Astrocyte (in vitro differentiated cells and primary cell): Measurements from ENCODE around the gene COL3A1. TPM values are rescaled to one million over a fixed set of nuclear protein-coding genes. Genes with fewer than 3 reads are reported as not detected.

Experiments
- DNase-seq: peaks from one replicate; pipeline ENCODE4 v3.0.0-alpha.2; 2010; ENCODE audit warnings: low read depth
- FAIRE-seq: peaks from 2 replicates; lab custom pipeline; 2011; peaks lifted over from hg19 to GRCh38; lab: Jason Lieb, UNC
- H2AFZ ChIP-seq: 2 replicates; pipeline ENCODE4 v1.6.0; 2012; ENCODE audit warnings: low read depth, low read length, inconsistent platforms
- H3K27ac ChIP-seq: 2 replicates; pipeline ENCODE4 v1.5.1; 2011; ENCODE audit warnings: low read depth, low read length, inconsistent platforms
- H3K27me3 ChIP-seq: 2 replicates; pipeline ENCODE4 v1.6.0; 2011; ENCODE audit warnings: low read length, inconsistent platforms; ENCODE audit not compliant: insufficient read depth
- H3K36me3 ChIP-seq: 2 replicates; pipeline ENCODE4 v1.5.1; 2011; ENCODE audit warnings: low read length, inconsistent platforms; ENCODE audit not compliant: insufficient read depth
- H3K4me1 ChIP-seq: 2 replicates; pipeline ENCODE4 v1.5.1; 2011; ENCODE audit warnings: low read length, inconsistent platforms; ENCODE audit not compliant: insufficient read depth
- H3K4me2 ChIP-seq: 2 replicates; pipeline ENCODE4 v1.6.0; 2012; ENCODE audit warnings: low read length, inconsistent platforms
- H3K4me3 ChIP-seq: 2 replicates; pipeline ENCODE4 v1.5.1; 2011; ENCODE audit warnings: low read depth, mild to moderate bottlenecking, low read length, inconsistent platforms; ENCODE audit not compliant: insufficient read depth
- H3K79me2 ChIP-seq: 2 replicates; pipeline ENCODE4 v1.6.0; 2012; ENCODE audit warnings: mild to moderate bottlenecking, low read length, inconsistent platforms; ENCODE audit not compliant: insufficient read depth
- H3K9ac ChIP-seq: 2 replicates; pipeline ENCODE4 v1.6.0; 2012; ENCODE audit warnings: mild to moderate bottlenecking, low read length, inconsistent platforms
- H3K9me3 ChIP-seq: 2 replicates; pipeline ENCODE4 v1.5.1; 2012; ENCODE audit warnings: low read depth, mild to moderate bottlenecking, low read length, inconsistent platforms; ENCODE audit not compliant: insufficient read depth
- H4K20me1 ChIP-seq: 2 replicates; pipeline ENCODE4 v1.6.0; 2012; ENCODE audit warnings: low read length, inconsistent platforms; ENCODE audit not compliant: insufficient read depth
- H3K27ac Mint-ChIP-seq: one replicate; pipeline ENCODE4 v1.8.0; 2021; ENCODE audit warnings: mild to moderate bottlenecking, mixed read lengths; ENCODE audit not compliant: unreplicated experiment
- H3K27me3 Mint-ChIP-seq: one replicate; pipeline ENCODE4 v1.8.0; 2021; ENCODE audit warnings: low read depth, mixed read lengths; ENCODE audit not compliant: unreplicated experiment
- H3K36me3 Mint-ChIP-seq: one replicate; pipeline ENCODE4 v1.8.0; 2021; ENCODE audit warnings: low read depth, mixed read lengths; ENCODE audit not compliant: unreplicated experiment
- H3K4me1 Mint-ChIP-seq: one replicate; pipeline ENCODE4 v1.8.0; 2021; ENCODE audit warnings: low read depth, mixed read lengths; ENCODE audit not compliant: unreplicated experiment
- H3K4me3 Mint-ChIP-seq: one replicate; pipeline ENCODE4 v1.8.0; 2021; ENCODE audit warnings: mild to moderate bottlenecking, moderate library complexity, mixed read lengths; ENCODE audit not compliant: unreplicated experiment
- H3K9me3 Mint-ChIP-seq: one replicate; pipeline ENCODE4 v1.8.0; 2021; ENCODE audit warnings: mild to moderate bottlenecking, mixed read lengths; ENCODE audit not compliant: unreplicated experiment
- EZH2 ChIP-seq: IDR thresholded peaks from 2 replicates; pipeline ENCODE4 v1.6.1; 2012; ENCODE audit warnings: mild to moderate bottlenecking, low read length, inconsistent platforms; ENCODE audit not compliant: insufficient read depth
- total RNA-seq: library from RNA; stranded (reverse); gene quantifications from 2 replicates; pipeline ENCODE4 v1.2.1, GENCODE V29; 2021
- TF ChIP-seq, protein P1 (sequence below): IDR thresholded peaks from 2 replicates; pipeline ENCODE4 v1.5.1; 2011; ENCODE audit warnings: low read depth, mild to moderate bottlenecking, inconsistent platforms, low read length, moderate library complexity; ENCODE audit not compliant: insufficient read depth

The COL3A1 gene
- total RNA-seq, 1 donor from 2014 or later: 350 TPM

DNA sequence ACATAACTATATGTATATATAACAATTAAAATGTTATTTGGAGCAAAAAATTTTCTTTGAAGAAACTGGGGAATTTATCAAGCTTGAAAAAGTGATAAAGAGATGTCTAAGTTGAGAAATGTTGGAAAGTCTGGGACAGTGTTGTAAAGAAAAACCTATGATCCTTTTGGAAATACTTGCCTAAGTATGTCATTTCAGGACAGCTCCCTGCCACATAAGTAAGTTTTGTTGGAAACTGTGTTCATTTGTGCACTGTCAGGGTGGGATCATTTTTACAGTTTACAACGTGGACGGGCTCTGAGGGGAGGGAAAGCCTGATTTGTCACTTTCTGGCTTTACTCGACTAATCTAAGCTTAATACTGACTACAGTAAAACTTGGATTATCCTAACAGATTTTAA, 10.4 kb upstream of the COL3A1 start:
- H3K9me3 Mint-ChIP-seq: peaks cover 4% of the 10 kb centered on the region
- H3K4me1 ChIP-seq: no peaks in the 10 kb centered on the region
- H3K27me3 ChIP-seq: no peaks in the 10 kb centered on the region
- FAIRE-seq (no peak), DNase-seq (no peak)
- H3K36me3 ChIP-seq: no peaks in the 10 kb centered on the region
- H3K4me3 ChIP-seq: no peak overlapping the region
- no peaks in the 10 kb centered on the region for H3K27me3 Mint-ChIP-seq
- no peaks in the 10 kb centered on the region for H4K20me1 ChIP-seq
- TF ChIP-seq, protein P1, sequence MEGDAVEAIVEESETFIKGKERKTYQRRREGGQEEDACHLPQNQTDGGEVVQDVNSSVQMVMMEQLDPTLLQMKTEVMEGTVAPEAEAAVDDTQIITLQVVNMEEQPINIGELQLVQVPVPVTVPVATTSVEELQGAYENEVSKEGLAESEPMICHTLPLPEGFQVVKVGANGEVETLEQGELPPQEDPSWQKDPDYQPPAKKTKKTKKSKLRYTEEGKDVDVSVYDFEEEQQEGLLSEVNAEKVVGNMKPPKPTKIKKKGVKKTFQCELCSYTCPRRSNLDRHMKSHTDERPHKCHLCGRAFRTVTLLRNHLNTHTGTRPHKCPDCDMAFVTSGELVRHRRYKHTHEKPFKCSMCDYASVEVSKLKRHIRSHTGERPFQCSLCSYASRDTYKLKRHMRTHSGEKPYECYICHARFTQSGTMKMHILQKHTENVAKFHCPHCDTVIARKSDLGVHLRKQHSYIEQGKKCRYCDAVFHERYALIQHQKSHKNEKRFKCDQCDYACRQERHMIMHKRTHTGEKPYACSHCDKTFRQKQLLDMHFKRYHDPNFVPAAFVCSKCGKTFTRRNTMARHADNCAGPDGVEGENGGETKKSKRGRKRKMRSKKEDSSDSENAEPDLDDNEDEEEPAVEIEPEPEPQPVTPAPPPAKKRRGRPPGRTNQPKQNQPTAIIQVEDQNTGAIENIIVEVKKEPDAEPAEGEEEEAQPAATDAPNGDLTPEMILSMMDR: no peak
- no peak for TF ChIP-seq EZH2
- H3K9ac ChIP-seq: no peak overlapping the region
- H3K36me3 Mint-ChIP-seq: no peaks in the 10 kb centered on the region
- H3K9me3 ChIP-seq: no peaks in the 10 kb centered on the region
- H3K79me2 ChIP-seq: no peaks in the 10 kb centered on the region
- H3K27ac ChIP-seq: no peak overlapping the region
- no peak overlapping the region for H3K4me2 ChIP-seq
- H3K4me1 Mint-ChIP-seq: peaks cover 1% of the 10 kb centered on the region
- H3K27ac Mint-ChIP-seq: no peak overlapping the region
- no peak overlapping the region for H3K4me3 Mint-ChIP-seq
- H2AFZ ChIP-seq: no peak overlapping the region

DNA sequence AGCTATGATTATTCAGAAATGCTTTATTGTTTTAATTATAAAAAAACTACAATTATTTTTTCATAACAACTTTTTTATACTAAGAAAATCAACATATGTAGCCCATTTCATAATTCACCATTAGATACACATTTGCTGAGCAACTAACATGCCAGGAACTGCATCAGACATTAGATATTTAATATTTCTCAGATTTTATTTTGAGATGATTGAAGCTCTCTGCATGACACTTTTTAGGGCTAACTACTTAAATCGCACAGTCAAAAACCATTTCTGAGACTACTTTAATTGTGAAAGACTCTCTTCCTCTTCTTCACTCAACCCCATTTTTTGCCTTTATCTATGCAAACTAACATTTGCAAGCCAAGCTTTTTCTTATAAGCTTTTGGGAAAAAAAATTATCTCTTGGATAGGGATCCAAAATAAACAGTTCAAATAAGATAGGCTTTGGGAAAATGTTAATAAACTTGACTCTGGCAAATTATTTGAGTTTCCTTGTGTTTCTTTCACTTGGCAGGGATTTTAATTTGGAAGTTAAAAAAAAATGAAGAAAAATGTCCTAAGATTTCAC, 9.1 kb upstream of the COL3A1 start:
- Histone ChIP-seq H3K27ac (no peak overlapping the region), H3K27me3 (no peaks in the 10 kb centered on the region), H3K4me2 (no peak overlapping the region), H3K9ac (no peak overlapping the region), H2AFZ (no peak overlapping the region), H3K4me3 (no peak overlapping the region), H3K36me3 (no peaks in the 10 kb centered on the region), H4K20me1 (no peaks in the 10 kb centered on the region), H3K4me1 (no peaks in the 10 kb centered on the region), H3K79me2 (no peaks in the 10 kb centered on the region), H3K9me3 (no peaks in the 10 kb centered on the region)
- Mint-ChIP-seq H3K36me3 (no peaks in the 10 kb centered on the region), H3K4me3 (no peak overlapping the region), H3K27ac (no peak overlapping the region), H3K4me1 (peaks cover 8% of the 10 kb centered on the region), H3K9me3 (peaks cover 2% of the 10 kb centered on the region), H3K27me3 (no peaks in the 10 kb centered on the region)
- TF ChIP-seq, protein P1: no peak
- TF ChIP-seq EZH2: no peak
- no peak for FAIRE-seq
- DNase-seq: peak; percentile 47

DNA sequence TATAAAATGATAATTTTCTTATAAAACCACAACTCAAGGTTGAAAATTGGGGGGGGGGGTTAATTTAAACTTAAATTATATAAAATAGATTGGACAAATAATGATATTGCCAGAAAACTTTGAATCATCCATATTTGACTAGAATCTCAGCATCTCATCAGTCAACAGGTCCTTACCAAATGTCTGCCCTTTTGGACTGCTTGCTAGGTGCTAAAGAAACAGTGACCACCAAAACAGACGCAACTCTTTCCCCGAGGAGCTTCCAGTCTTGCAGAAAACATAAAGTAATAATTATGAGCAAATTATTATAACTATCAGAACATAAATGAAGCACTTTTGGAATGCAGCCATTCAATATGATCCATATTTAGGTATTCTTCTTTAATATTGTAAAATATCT, 8.6 kb upstream of the COL3A1 start:
- no peak for FAIRE-seq
- H3K27ac Mint-ChIP-seq: no peak overlapping the region
- H3K9ac ChIP-seq: no peak overlapping the region

More for the DNA sequence above, 8.6 kb upstream of the COL3A1 start:
- Mint-ChIP-seq H3K27me3 (no peaks in the 10 kb centered on the region), H3K36me3 (no peaks in the 10 kb centered on the region), H3K4me1 (peaks cover 8% of the 10 kb centered on the region), H3K9me3 (peaks cover 2% of the 10 kb centered on the region), H3K4me3 (no peak overlapping the region)
- Histone ChIP-seq H3K27ac (no peak overlapping the region), H3K4me3 (no peak overlapping the region), H4K20me1 (no peaks in the 10 kb centered on the region), H3K36me3 (no peaks in the 10 kb centered on the region), H3K27me3 (no peaks in the 10 kb centered on the region), H3K4me2 (no peak overlapping the region), H3K79me2 (no peaks in the 10 kb centered on the region), H2AFZ (no peak overlapping the region), H3K4me1 (no peaks in the 10 kb centered on the region), H3K9me3 (no peaks in the 10 kb centered on the region)
- no peak for DNase-seq
- TF ChIP-seq, protein P1: no peak
- TF ChIP-seq EZH2: no peak
